Fibroblast of lung (primary cell): ENCODE measurements around the gene SLC6A5.

Source experiments
- EZH2 ChIP-seq: IDR thresholded peaks from 2 replicates; pipeline ENCODE4 v1.5.1; 2012; ENCODE audit warnings: low read length, control low read depth, mild to moderate bottlenecking; ENCODE audit errors: missing control alignments
- TF ChIP-seq, protein P1 (sequence below), 2 donors: IDR thresholded peaks in 1 of 2; conservative IDR thresholded peaks in 1 of 2; 1 replicate in 1 of 2; 2 replicates in 1 of 2; pipeline ENCODE4 v1.5.1; 2011 to 2012; ENCODE audit warnings: low read length in 2 of 2, control low read depth in 1 of 2, inconsistent platforms in 1 of 2, low read depth in 1 of 2, mild to moderate bottlenecking in 1 of 2

DNA sequence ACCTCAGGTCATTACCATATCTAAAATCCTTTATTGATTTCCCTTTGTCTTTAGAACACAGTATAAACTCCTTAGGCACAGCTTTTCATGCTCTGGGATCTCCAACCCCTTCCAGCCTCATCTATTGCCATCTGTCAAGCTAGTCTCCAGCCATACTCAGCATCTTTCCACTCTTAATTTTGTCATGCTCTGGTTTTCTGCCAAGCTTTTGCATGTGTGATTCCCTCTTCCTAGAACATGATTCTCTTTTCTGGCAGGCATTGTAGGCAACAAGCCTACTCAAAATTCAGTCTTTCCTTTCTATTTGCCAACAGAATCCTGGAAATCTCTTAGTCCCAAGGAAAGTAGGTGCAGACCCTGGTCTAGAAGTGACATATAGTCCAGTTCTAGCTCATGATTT lies 35.5 kb upstream of the SLC6A5 start:
- TF ChIP-seq EZH2: no peak
- TF ChIP-seq, protein P1, sequence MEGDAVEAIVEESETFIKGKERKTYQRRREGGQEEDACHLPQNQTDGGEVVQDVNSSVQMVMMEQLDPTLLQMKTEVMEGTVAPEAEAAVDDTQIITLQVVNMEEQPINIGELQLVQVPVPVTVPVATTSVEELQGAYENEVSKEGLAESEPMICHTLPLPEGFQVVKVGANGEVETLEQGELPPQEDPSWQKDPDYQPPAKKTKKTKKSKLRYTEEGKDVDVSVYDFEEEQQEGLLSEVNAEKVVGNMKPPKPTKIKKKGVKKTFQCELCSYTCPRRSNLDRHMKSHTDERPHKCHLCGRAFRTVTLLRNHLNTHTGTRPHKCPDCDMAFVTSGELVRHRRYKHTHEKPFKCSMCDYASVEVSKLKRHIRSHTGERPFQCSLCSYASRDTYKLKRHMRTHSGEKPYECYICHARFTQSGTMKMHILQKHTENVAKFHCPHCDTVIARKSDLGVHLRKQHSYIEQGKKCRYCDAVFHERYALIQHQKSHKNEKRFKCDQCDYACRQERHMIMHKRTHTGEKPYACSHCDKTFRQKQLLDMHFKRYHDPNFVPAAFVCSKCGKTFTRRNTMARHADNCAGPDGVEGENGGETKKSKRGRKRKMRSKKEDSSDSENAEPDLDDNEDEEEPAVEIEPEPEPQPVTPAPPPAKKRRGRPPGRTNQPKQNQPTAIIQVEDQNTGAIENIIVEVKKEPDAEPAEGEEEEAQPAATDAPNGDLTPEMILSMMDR (conservative IDR thresholded peaks at IDR 0.05 in 1 of 2, IDR thresholded peaks at IDR 0.05 in 1 of 2; ENCODE audit: low read depth in 1 of 2, low read length in 2 of 2): no peak
